NCI-H2029 (cell line): ENCODE data around the gene HOATZ.

Experiments
- DNase-seq: peaks from one replicate; lab custom pipeline; 2025; lab: John Stamatoyannopoulos, UW

The HOATZ gene

GRCh38 chr11:111522426-111522825, 7.8 kb downstream of the HOATZ start:
- no peak for DNase-seq

- DNase-seq, result no peak
These were observed 8.8 kb downstream of the HOATZ start for GRCh38 chr11:111523343-111523742.

GRCh38 chr11:111524056-111524455, 9.5 kb downstream of the HOATZ start:
- DNase-seq, result no peak

- no peak for DNase-seq
These were observed 10.9 kb downstream of the HOATZ start for GRCh38 chr11:111525456-111525855.

GRCh38 chr11:111526501-111526900, 11.9 kb downstream of the HOATZ start:
- no peak for DNase-seq

GRCh38 chr11:111527279-111527678, 12.7 kb downstream of the HOATZ start:
- no peak for DNase-seq

- no peak for DNase-seq
These were observed 14.0 kb downstream of the HOATZ start for GRCh38 chr11:111528557-111528956.

GRCh38 chr11:111530091-111530490, 15.5 kb downstream of the HOATZ start:
- no peak for DNase-seq

- DNase-seq, result no peak
These were observed 16.6 kb downstream of the HOATZ start for GRCh38 chr11:111531136-111531535.

GRCh38 chr11:111531687-111532364, 17.2 kb downstream of the HOATZ start:
- no peak for DNase-seq

GRCh38 chr11:111532365-111532709, 17.8 kb downstream of the HOATZ start:
- DNase-seq, result no peak

- no peak for DNase-seq
These were observed 20.7 kb downstream of the HOATZ start for GRCh38 chr11:111535281-111535680.

GRCh38 chr11:111537336-111537860, 22.8 kb downstream of the HOATZ start:
- no peak for DNase-seq

GRCh38 chr11:111538407-111539114, 24.0 kb downstream of the HOATZ start:
- DNase-seq, result no peak

- no peak for DNase-seq
These were observed 25.0 kb downstream of the HOATZ start for GRCh38 chr11:111539426-111540113.

GRCh38 chr11:111540114-111540936, 25.7 kb downstream of the HOATZ start, which contains the start of gene LAYN:
LAYN (plus strand) TSS chr11:111540720; CDS start chr11:111540844, 124 bp downstream.
- no peak for DNase-seq

GRCh38 chr11:111540937-111541253, 26.3 kb downstream of the HOATZ start:
- no peak for DNase-seq

GRCh38 chr11:111541254-111542061, 26.9 kb downstream of the HOATZ start:
- no peak for DNase-seq

GRCh38 chr11:111542606-111543275, 28.2 kb downstream of the HOATZ start:
- no peak for DNase-seq

GRCh38 chr11:111548525-111548924, 33.9 kb downstream of the HOATZ start:
- no peak for DNase-seq
